HG03097 (cell line): Measurements from ENCODE around the gene CNTN5.
A peak's percentile ranks its signal among the peaks of the same experiment; 100 is the strongest.

ENCODE experiments used
- ATAC-seq: cut with Tn5 transposase; IDR thresholded peaks from one replicate; pipeline ENCODE4 v1.9.1; 2021; ENCODE audit not compliant: unreplicated experiment, low FRiP score

CNTN5 gene

DNA sequence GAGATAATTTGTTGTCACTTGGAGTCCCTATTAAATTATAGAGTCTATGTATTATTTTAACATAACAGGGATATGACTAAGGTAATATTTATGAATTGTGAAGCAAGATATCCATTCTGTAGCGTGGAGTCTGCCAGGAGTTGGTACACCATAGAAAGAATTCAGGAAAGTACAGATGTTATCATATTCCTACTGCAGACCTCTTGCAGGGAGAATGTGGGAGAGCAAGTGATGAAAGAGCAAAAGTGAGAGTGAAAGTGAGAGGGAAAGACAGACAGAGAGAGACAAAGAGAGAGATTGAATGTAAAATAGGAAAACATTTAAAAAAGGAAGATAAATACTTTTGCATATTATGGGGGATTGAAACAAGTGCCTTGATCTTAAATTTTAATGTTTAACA, 468.8 kb downstream of the CNTN5 start:
- ATAC-seq: no peak

DNA sequence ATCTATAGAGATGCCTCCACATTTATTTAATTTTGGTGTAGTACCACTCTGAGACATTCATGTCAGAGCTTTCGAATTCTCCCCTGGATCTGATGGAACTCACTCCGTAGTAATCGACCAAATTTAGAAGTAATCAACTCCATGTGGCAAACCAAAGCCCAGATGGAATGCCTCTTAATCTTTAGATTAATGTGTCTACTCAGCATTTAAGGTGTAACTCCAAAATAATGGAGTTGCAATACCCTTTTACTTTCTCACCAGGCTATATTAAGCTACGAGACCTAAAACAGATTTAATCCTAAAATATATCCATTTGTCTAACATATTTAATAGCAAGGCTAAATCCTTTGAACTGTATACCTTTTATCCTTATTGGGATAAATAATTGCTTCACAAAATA, 473.3 kb downstream of the CNTN5 start:
- no peak for ATAC-seq

DNA sequence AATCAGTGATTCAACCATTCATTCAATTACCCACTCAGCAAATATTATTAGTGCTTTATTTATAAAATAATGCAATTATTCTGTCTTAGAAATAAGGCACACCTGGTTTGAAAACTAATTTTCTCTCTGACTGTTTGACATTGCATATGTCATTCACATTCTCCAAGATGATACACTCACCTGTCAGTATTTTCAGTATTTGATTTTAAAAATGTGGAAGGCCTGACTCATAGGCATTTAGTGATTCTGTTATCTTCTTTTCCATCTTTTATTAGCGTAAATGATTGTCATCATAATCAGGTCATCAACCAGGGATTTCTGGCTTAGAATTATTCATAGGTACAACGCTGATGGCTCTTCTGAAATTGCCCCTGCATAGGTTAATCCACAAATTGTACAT, 480.9 kb downstream of the CNTN5 start:
- no peak for ATAC-seq

DNA sequence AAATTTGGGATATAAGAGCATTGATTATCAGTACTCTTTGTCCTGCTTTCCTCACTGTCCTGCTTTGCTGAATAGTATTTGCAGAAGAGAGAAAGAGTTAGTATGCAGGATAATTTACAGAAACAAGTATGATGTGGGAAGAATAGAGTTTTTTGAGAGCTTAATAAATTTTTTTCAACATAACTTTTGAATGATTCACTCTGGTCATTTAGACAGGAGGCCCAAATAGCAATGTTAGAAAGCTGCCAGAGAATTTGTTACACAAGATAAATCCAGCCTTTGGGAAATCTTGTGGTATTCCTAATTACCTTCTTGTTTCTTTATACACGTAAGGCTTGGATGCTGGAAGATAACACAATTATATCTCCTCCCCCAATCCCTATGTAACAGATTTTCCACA, 484.6 kb downstream of the CNTN5 start:
- ATAC-seq: no peak

DNA sequence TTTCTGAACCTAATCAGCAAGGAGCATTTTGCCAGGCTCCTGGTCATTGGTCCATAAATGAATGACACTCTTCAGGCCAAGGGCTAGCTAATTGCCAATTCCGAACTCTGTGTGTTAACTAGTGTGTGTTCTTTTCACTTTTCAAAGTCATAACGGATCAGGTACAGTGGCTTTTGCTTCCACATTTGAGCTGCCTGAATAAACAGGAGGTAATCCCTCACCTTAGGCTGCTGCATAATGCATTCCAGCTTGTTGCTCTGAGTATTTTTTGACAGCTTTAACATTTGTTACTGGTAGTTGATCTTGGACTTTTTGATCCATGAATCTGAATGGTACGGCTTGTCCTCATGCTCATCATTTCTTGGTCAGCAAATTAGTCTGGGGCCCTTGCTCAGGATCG, 485.1 kb downstream of the CNTN5 start:
- no peak for ATAC-seq

DNA sequence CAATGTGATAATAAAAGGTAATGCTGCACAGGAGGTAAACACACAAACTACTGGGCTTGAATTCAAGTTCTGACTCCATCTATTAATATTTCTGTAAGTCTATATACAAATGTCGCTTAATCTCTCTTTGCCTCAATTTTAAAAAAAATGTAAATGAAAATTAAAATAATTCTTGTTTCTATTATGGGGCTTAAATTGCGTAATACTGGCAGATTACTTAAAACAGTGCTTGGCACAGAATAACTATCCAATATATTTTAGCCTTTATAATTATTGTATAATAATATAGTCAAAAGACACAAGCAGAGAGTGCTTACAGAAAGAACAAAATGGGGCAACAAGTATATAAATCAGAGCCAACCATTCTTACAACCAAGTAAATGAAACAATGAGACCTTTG, 489.1 kb downstream of the CNTN5 start:
- no peak for ATAC-seq

DNA sequence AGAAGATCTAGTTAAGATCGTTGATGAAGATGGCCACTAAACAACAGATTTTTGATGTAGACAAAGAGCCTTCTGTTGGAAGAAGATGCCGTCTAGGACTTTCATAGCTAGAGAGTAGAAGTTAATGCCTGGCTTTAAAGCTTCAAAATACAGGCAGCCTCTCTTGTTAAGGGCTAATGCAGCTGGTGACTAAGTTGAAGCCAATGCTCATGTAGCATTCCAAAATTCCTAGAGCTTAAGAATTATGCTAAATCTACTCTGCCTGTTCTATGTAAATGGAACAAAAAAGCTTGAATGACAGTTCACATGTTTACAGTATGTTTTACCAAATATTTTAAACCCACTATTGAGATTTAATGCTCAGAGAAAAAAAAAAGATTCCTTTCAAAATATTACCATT, 492.6 kb downstream of the CNTN5 start:
- no peak for ATAC-seq

DNA sequence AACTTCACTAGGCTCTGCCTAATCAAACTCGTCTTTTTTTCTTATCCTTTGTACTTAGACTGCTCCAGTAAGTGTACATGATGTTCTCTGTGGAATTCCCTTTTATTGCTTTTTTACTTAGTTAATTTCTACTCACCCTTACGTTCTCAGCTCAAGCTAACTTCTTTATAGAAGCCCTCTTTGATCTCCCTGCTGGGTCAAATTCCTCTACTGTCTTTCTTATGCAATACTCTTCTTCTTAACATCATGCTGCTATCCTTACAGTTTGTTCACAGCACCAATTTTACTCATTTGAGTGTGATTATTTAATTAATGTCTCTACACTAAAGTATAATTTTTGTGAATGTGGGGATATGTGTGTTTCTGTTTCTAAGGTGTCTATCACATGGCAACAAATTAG, 498.3 kb downstream of the CNTN5 start:
- ATAC-seq: no peak

DNA sequence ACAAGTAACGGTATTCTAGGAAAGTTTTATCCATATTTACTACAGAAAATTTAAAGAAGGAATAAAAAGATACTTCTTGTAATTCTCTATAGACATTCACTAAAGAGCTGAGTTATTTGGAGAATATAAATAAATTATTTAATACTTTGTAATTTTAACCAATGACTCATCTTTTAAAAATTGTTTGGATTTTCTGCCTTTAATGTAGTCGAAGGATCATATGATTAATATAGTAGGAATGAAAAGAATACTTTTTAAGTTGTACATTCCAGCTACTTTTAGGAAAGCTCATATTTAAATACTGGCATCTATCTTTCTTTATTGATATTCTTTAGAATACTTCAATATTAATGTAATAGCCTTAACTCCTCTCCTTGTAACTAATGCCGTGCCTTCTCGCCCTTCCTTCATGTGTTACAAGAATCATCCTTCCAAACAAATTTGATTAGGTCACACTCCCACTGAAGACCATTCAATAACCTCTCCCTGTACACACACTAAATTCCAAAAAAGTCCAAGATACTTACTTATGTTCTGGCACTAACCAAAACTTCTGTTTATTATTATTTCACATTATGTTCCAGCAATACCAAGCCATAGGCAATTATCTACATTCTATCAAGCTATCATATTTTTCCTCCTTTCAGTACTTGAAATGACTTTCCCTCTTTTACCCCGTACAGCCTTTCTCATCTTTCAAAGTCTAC, 501.9 kb downstream of the CNTN5 start:
- ATAC-seq: no peak

DNA sequence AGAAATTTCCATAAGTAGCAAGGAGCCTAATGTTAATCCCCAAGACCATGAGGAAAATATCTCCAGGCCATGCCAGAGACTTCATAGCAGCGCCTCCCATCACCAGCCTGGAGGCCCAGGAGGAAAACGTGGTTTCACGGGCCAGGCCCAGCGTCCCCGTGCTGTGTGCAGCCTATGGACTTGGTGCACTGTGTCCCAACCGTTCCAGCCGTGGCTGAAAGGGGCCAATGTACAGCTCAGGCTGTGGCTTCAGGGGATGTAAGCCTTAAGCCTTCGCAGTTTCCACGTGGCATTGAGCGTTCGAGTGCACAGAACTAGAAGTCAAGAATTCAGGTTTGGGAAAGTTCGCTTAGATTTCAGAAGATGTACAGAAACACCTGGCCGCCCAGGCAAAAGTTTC, 510.7 kb downstream of the CNTN5 start:
- no peak for ATAC-seq

DNA sequence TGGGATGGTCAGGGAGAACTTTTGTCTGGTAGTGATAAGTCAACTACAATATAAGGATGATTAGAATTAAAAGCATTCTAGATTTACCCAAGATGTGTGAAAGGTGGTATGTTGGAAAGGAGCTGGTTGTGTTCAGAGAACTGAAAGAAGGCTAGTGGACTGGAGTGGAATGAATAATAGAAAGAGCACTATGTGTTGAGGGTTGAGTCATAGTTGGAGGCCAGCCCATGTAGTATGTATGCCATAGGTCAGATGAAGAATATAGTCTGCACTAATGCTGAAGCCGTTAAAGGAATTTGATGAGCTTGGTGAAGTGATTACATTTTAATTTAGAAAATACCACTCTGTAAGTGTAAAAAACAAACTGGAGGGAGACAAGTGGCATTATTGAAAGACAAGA, 514.1 kb downstream of the CNTN5 start:
- ATAC-seq: peak; percentile 50

DNA sequence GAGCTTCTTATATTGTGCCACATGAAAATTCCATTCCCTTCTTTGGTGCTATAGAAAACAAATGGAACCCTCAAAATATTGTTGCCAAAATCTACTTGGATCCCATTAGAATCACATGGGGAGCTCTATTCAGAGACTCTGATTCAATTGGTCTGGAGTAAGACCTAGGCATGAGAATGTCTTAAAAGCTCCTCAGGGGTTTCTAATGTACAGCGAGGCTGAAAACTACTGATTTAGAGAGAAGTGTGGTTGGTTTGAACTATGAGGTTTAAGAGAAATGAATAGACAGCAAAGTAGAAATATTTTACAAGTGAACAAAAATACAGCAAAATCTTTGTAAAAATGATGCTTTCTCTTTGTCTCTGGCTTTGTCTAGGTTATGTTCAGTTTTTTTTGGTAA, 514.7 kb downstream of the CNTN5 start:
- ATAC-seq: peak; percentile 87

DNA sequence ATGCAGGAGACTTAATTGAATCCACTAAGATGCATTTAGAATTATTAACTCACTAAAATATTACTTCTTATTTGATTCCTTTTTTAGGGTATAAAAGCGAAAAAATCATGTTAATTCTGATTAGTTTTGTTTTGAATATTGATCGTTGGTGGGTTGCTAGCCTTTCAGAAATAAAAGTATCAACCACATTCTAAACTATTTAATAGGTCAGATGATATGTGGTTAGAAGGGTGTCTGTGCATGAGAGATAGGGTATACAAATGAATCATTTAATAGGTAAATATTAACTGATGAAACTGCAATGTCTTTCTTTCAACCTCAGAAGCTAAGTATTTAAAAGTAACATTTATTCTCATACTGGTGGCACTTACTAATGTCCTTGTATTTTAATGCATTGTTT, 515.1 kb downstream of the CNTN5 start:
- peak; percentile 91 for ATAC-seq

DNA sequence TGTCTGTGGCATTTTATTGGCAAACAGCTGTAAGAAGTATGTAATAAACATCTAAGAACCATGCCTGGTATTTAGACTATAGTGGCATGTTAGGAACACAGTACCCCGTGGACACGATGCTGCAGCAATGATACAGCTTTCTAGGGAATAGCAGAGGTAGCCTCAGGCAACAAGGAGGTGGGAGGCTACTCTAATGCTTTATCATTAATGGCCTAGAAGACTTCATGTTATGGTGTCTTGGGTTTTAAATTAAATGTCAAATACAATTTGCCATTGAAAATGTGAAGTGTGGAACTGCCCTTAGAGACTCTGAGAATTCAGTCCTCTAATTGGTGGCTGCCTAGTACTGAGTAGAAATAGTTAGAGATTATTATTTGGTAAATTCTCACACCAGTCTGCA, 516.9 kb downstream of the CNTN5 start:
- no peak for ATAC-seq

DNA sequence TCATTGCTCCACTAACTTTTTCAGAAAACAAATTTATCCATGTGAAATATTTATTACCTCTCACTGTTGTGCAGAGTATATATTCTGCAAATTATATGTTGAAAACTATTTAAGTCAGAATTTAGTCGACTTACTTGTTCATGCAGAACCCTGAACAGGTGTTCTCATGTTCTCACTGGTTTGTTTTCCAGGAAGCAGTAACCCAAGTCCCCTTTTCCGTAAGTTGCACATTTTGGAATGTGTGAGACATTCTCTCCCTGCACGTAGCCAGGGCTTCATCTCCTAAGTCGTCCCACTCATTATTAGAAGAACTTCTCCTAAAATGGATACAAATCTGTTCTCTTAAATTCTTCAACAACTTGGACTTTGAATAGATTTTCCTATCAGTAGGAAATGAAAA, 524.9 kb downstream of the CNTN5 start:
- no peak for ATAC-seq

DNA sequence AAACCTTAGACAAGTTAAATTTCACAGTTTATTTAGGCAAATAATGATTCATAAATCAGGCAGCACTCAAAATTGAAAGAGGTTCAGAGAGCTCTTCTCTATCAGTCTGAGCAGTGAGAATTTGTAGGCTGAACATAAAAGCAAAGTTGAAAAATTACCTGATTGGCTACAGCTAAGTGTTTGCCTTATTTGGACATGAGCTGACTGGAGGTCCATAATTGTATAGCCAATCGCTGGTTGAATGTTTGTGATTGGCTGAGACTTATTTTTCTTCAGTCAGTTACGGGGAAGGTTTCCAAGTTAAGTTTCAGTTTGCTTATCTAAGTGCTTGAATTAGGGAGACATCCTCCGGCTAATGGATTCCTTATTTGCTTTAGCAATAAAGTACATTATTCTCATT, 527.5 kb downstream of the CNTN5 start:
- no peak for ATAC-seq

DNA sequence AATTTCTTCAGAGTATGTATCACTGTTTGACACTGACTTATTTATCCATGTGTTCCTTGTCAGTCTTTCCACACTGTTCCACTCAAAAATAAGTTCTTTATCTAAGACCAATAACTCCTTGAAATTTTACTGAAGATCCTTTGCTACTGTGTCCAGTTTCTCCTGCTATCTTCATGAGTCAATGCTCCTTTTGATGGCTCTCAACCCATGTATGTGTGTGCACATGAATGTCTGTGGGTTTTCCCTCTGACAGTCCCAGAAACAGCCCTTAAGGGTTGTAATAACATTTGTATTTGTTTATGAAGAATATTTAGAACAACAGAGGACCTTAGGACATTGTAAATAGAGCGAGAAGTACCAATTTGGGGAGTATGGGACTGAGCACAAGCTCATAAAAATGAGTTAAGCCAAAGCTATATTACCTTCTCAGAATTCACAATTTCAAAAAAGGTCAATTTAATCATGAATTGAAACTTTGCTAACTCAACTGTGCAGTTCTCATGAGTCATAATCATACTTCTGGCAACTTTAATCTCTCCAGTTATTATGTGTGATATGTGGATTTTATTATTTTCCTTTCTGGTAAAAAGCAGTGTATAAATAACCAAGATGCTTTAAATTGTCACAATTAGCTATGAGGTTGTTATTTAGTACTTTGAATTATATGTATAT, 533.6 kb downstream of the CNTN5 start:
- peak; percentile 60 for ATAC-seq

DNA sequence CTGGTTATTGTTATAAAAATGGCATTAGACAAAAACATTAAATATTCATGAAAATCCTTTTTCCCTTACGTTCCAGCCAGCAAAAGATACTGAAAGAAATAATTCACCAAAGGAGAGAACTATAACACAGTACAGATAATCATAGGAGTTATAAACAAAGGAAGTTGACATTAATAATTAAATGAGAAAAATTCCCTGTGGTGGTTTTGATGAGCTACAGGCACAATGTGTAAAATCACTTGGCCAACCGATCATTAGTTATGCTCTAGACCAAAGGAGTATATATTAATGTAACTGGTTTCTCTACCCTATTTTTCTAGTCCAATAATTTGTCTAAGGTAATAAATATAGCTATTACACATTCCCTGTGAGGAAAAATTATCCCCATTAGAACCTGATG, 534.7 kb downstream of the CNTN5 start:
- no peak for ATAC-seq

DNA sequence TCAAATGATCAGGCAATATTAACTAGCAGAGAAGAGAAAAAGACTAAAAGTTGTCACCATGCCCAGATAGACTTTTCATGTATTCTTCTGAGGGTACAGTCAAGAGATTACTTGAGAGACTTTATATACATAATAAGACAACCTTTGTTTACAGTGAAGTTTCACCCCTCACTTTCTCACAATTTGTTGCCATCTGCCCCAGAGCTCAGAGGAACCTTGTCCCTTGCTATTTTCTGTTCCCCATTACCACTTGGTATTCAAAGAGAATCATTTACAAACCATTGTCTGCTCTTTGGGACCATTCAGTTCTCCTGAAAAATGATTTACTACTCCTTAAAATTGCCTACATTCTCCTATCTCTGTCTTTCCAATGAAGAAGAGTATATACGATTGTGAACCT, 544.6 kb downstream of the CNTN5 start:
- ATAC-seq: peak; percentile 76

DNA sequence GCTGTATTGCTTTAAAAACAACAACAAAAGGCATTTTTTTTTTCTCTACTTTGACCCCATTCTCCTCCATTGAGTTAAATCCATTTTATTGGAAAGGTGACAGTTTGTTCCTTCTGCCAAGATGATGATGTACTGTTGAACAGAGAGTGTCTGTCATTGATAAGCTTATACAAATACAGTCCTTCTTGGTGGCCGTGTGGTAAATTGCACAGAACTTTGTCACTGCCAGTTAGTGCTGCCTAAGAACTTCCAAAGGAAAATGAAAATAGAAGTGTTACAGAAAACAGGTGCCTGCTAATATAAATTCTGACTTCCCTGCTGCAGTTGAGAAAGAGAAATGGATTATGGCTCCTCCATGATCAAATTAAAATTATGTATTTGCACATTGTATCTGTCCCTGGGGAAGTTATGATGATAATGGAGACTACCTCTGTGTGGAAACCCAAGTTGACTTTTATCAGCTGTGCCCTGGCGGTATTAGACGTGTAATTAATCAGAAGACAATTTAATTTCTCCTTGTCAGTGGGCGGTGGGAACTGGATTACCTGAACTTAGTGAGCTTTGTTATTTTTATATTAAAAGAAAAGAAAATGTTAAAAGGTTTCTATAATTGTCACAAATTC, 546.7 kb downstream of the CNTN5 start:
- ATAC-seq: no peak

DNA sequence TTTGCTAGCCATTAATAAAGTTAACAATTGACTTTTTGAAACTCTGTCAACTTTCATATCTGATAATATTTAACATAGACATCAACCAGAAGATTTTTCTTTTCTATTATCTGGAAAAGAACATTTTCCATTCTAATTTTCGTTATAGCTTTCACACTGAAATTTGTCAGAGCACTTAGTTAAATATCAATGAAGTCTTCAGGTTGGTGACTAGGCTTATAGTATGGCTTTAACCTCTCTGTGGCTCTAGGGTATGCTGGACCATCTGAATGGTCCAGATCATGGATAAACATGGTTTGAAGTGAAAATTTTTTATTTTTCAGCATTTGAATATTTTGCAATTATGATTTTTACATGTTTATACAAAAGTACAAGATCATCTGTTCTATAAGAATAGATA, 548.1 kb downstream of the CNTN5 start:
- peak; percentile 43 for ATAC-seq

DNA sequence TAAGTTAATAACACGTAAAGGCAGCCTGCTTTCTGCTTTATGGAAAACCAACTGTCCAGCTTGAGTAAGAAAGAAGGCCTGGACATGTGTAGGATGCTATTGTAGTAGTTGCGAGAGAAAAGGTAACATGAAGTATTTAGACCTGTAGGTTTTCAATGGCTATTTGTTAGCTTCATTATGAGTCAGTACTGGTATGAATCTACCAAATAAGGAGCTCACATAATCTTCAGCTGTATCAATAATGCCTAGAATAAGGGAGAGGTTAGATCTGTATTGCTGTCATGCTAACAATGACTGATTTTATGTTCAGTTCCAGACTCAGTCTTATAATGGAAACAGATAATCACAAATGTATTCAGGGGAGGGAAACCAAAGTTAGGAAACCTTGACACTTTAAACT, 550.3 kb downstream of the CNTN5 start:
- peak; percentile 84 for ATAC-seq
